Tibial artery (tissue), 4 donors: ENCODE data around the gene WNT2.

Experiments
- DNase-seq, 2 donors: peaks; one replicate each; pipeline ENCODE4 v3.0.0-alpha.2; 2019
- H3K27ac ChIP-seq, 2 donors: fragments of 200-600 bp; sonication (generic) in 1 of 2; 1 replicate in 1 of 2; 2 replicates in 1 of 2; pipeline ENCODE4 v1.5.1; 2018 to 2019; ENCODE audit warnings: mild to moderate bottlenecking in 1 of 2
- H3K27me3 ChIP-seq, 2 donors: fragments of 200-600 bp; sonication (generic) in 1 of 2; one replicate each; pipeline versions ENCODE4 v1.5.1 to v1.6.0; 2016 to 2019
- H3K36me3 ChIP-seq, 3 donors: fragments of 200-600 bp; sonication (generic) in 2 of 3; one replicate each; pipeline ENCODE4 v1.5.1; 2016 to 2019; ENCODE audit warnings: mild to moderate bottlenecking in 2 of 3
- H3K4me1 ChIP-seq, 4 donors: fragments of 200-600 bp; sonication (generic) in 2 of 4; 1 replicate in 3 of 4; 2 replicates in 1 of 4; pipeline ENCODE4 v1.5.1; 2016 to 2019
- H3K4me3 ChIP-seq, 2 donors: fragments of 200-600 bp; sonication (generic) in 1 of 2; 1 replicate in 1 of 2; 2 replicates in 1 of 2; pipeline ENCODE4 v1.5.1; 2018 to 2019; ENCODE audit warnings: mild to moderate bottlenecking in 2 of 2
- H3K9me3 ChIP-seq, 3 donors: fragments of 200-600 bp; sonication (generic) in 1 of 3; one replicate each; pipeline ENCODE4 v1.5.1; 2016 to 2019
- intact Hi-C: fragments of 100-400 bp; cut with DNase I; formaldehyde crosslinking; loops from one replicate; pipeline ENCODE4 v1.15.0; 2023; ENCODE audit warnings: low total_unique reads
- TF ChIP-seq, protein P1 (sequence below), 2 experiments: fragments of 200-600 bp in 1 of 2; fragments of 450-650 bp in 1 of 2; IDR thresholded peaks; one replicate each; pipeline ENCODE4 v1.5.1; 2017 to 2019; ENCODE audit warnings: antibody characterized with exemption in 2 of 2, mild to moderate bottlenecking in 1 of 2, moderate library complexity in 1 of 2

Gene WNT2

DNA sequence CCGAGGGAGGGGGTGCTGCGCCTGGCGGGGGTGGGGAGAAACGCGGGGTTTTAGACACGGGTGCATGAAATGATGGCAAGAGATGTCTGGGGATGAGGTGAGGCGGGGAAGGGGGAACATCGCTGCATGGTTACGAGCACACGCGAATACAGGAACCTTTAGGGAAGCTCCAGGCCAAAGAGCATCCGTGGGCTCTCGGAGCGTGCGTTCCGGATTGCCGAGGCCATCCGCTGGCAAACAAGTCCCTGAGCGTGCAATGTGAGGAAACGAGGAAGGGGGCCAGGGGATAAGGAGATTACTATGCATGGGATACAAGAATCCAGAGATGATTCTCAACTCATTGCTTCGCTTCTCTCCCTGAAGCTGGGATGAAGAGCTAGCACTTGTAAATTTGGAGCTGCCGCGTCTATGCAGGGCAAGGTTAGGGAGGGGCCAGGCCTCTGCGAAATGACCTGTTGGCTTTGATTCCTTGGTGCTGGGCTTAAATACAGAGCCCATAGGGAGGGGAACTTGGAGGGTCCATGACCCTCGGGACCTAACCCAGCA lies 520 bp upstream of the WNT2 start:
- TF ChIP-seq, protein P1, sequence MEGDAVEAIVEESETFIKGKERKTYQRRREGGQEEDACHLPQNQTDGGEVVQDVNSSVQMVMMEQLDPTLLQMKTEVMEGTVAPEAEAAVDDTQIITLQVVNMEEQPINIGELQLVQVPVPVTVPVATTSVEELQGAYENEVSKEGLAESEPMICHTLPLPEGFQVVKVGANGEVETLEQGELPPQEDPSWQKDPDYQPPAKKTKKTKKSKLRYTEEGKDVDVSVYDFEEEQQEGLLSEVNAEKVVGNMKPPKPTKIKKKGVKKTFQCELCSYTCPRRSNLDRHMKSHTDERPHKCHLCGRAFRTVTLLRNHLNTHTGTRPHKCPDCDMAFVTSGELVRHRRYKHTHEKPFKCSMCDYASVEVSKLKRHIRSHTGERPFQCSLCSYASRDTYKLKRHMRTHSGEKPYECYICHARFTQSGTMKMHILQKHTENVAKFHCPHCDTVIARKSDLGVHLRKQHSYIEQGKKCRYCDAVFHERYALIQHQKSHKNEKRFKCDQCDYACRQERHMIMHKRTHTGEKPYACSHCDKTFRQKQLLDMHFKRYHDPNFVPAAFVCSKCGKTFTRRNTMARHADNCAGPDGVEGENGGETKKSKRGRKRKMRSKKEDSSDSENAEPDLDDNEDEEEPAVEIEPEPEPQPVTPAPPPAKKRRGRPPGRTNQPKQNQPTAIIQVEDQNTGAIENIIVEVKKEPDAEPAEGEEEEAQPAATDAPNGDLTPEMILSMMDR (IDR thresholded peaks at IDR 0.05): no peak
- no peak for DNase-seq
- peaks cover 0 to 25% (median 22%) of the 10 kb centered on the region in 4 donors for H3K4me1 ChIP-seq
- no peaks in the 10 kb centered on the region for H3K36me3 ChIP-seq
- intact Hi-C loops: no loop called here
- peaks cover 0 to 6% (median 0%) of the 10 kb centered on the region in 3 donors for H3K9me3 ChIP-seq
- H3K27me3 ChIP-seq: peaks cover 0 to 17% of the 10 kb centered on the region in 2 donors
- H3K4me3 ChIP-seq: peak overlapping the region; percentile 50 to 59
- H3K27ac ChIP-seq: no peak overlapping the region

DNA sequence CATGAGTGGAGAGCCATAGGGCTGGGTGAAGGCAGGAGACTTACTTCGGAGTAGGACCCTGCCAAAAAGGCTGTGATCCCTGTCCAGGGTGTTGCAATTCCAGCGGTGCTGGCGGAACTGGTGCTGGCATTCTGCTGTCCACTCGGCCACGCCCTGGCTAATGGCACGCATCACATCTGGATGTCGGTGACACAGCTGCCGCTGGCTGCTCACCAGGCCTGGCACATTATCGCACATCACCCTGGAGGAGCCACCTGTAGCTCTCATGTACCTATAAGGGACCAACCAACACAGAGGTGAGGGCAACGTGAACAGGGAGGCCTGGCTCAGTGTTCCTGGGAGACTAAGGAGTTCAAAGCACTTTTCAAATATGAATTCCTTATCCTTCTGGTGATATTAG lies 2.3 kb downstream of the WNT2 start:
- H3K27me3 ChIP-seq: peaks cover 0 to 17% of the 10 kb centered on the region in 2 donors
- peaks cover 0 to 25% (median 22%) of the 10 kb centered on the region in 4 donors for H3K4me1 ChIP-seq
- intact Hi-C loops: no loop called here
- H3K36me3 ChIP-seq: no peaks in the 10 kb centered on the region
- TF ChIP-seq, protein P1 (IDR thresholded peaks at IDR 0.05): no peak
- no peaks in the 10 kb centered on the region for H3K9me3 ChIP-seq
- H3K27ac ChIP-seq: no peak overlapping the region
- no peak overlapping the region for H3K4me3 ChIP-seq
- no peak for DNase-seq

DNA sequence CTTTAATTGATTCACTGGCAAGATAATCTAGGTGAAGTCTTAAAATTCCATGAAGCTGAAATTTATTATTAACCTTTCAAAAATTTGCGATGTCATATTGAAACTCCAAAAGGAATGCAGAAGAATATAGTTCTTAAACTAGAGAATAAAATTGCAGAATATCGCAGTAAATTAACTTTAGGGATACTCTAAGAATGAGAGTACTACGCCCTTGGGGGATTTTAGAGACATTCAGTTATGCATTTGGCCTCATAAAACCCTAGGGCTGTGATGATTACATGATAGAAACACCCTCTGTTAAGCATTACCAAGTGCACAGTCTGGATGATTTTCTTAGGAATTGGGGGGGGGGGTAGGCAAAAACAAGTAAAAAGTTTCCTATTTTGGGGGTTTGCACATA lies 3.7 kb downstream of the WNT2 start:
- intact Hi-C loops: no loop called here

DNA sequence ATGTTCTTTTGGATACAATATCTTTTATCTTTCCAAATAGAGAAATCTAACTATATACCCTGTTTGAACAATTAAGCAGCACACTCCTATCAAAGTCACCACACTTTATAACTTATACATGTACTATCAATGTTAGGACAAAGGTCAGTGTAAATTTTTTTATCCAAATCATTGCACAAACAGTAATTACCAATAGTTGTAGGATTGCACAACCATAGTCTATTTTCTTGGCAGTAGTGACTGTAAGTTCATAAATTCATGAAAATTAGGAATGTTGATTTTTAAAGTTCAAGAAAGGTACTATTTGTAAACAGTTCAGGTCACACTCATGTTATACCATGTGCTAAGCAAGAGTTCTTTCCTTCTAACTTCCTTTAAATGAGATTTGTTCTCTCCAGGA lies 9.3 kb downstream of the WNT2 start:
- Histone ChIP-seq H3K4me3 (no peak overlapping the region), H3K27me3 (no peaks in the 10 kb centered on the region), H3K4me1 (no peaks in the 10 kb centered on the region), H3K27ac (no peak overlapping the region), H3K9me3 (no peaks in the 10 kb centered on the region), H3K36me3 (no peaks in the 10 kb centered on the region)
- TF ChIP-seq, protein P1 (IDR thresholded peaks at IDR 0.05): no peak
- no peak for DNase-seq
- intact Hi-C loops: no loop called here

More for the DNA sequence above, 3.7 kb downstream of the WNT2 start:
- TF ChIP-seq, protein P1 (IDR thresholded peaks at IDR 0.05): no peak
- DNase-seq: no peak
- Histone ChIP-seq H3K4me3 (no peak overlapping the region), H3K9me3 (no peaks in the 10 kb centered on the region), H3K36me3 (no peaks in the 10 kb centered on the region), H3K27me3 (peaks cover 0 to 17% of the 10 kb centered on the region in 2 donors), H3K4me1 (peaks cover 0 to 18% (median 16%) of the 10 kb centered on the region in 4 donors), H3K27ac (no peak overlapping the region)

DNA sequence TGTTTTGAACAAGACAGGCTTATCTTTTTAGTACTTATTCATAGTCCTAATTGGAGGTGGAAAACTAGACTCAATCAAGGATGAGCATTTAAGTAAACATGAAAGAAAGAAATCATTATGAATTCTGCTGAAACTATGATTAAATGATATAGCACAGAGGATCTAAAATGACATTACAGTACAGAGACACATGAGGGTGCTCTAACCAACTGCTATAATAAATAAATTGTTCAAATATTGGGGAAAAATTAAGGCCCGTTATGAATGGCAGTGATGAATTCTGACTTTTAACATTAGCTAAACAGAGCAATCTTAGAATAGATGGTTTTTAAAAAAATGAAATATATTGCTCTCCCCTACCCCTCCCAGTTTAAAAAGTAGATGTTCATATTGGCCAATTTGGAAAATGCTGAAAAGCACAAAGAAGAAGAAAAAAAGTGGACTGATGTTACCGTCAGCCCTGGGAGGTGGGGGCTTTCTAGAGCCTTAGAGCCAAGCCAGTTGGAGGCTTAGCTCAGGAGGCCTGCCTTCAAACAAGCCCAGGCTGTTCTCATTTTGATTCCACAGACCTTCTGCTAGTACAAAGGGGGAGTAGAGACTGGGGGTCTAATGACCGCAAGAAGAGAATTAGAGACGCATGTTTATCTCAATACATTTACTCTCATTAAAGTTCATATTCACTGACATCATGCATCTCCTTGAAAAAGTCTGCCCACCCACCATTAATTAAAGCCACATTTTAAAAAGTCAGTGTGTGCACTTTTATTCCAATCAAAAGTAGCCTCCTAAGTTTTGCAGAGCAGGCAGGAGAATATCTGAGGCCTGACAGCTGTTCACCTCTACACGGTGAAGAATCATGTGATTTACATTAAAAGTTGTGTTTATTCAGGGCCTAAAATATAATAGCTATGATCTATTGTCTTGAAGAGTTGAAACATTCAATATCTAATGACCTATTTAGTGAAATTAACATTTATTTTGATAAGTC lies 10.0 kb downstream of the WNT2 start:
- H3K4me3 ChIP-seq: no peak overlapping the region

More for the DNA sequence above, 10.0 kb downstream of the WNT2 start:
- no peaks in the 10 kb centered on the region for H3K9me3 ChIP-seq
- TF ChIP-seq, protein P1 (IDR thresholded peaks at IDR 0.05): no peak
- no peaks in the 10 kb centered on the region for H3K36me3 ChIP-seq
- intact Hi-C loops: no loop called here
- H3K27me3 ChIP-seq: no peaks in the 10 kb centered on the region
- H3K4me1 ChIP-seq: no peaks in the 10 kb centered on the region
- no peak for DNase-seq
- no peak overlapping the region for H3K27ac ChIP-seq
